Activated CD4-positive, alpha-beta T cell treated with anti-CD3 and anti-CD28 coated beads, Interleukin-2, Interleukin-4, amounts not matched to agents 100 ng/mL and 50 ng/mL, durations not matched to agents 16 hours and 8 hours (primary cell): Measurements from ENCODE around the gene COL19A1.

Experiments
- DNase-seq: peaks from one replicate; pipeline ENCODE4 v3.0.0-alpha.2; 2020; ENCODE audit warnings: low spot score

The COL19A1 gene

GRCh38 chr6:70168681-70169377, 302.5 kb downstream of the COL19A1 start:
- DNase-seq = no peak

- no peak for DNase-seq
Measured at GRCh38 chr6:70171236-70171635, 304.9 kb downstream of the COL19A1 start.

GRCh38 chr6:70172252-70172651, 305.9 kb downstream of the COL19A1 start:
- no peak for DNase-seq

- DNase-seq = no peak
Measured at GRCh38 chr6:70175770-70176169, 309.4 kb downstream of the COL19A1 start.

GRCh38 chr6:70176842-70177550, 310.6 kb downstream of the COL19A1 start:
- no peak for DNase-seq

GRCh38 chr6:70180183-70180900, 314.0 kb downstream of the COL19A1 start:
- peak; percentile 5 for DNase-seq

GRCh38 chr6:70180901-70181599, 314.7 kb downstream of the COL19A1 start:
- DNase-seq = peak; percentile 67

- DNase-seq = no peak
Measured at GRCh38 chr6:70183538-70183937, 317.2 kb downstream of the COL19A1 start.

- DNase-seq = no peak
Measured at GRCh38 chr6:70184723-70185122, 318.4 kb downstream of the COL19A1 start.

- no peak for DNase-seq
Measured at GRCh38 chr6:70186461-70186860, 320.1 kb downstream of the COL19A1 start.

- no peak for DNase-seq
Measured at GRCh38 chr6:70188202-70188601, 321.8 kb downstream of the COL19A1 start.

- no peak for DNase-seq
Measured at GRCh38 chr6:70194421-70194820, 328.1 kb downstream of the COL19A1 start.

GRCh38 chr6:70196531-70196930, 330.2 kb downstream of the COL19A1 start:
- DNase-seq = no peak

- no peak for DNase-seq
Measured at GRCh38 chr6:70198785-70199184, 332.4 kb downstream of the COL19A1 start.

- no peak for DNase-seq
Measured at GRCh38 chr6:70208235-70208790, 342.0 kb downstream of the COL19A1 start.

GRCh38 chr6:70210462-70210861, 344.1 kb downstream of the COL19A1 start:
- DNase-seq = no peak

GRCh38 chr6:70215460-70216108, 349.2 kb downstream of the COL19A1 start:
- DNase-seq = no peak

- no peak for DNase-seq
Measured at GRCh38 chr6:70216767-70217166, 350.4 kb downstream of the COL19A1 start.

GRCh38 chr6:70219943-70220613, 353.7 kb downstream of the COL19A1 start:
- no peak for DNase-seq

- peak; percentile 24 for DNase-seq
Measured at GRCh38 chr6:70221025-70221714, 354.8 kb downstream of the COL19A1 start.
